ENCODE results near the gene DPYSL3. TPM values are rescaled to one million over a fixed set of nuclear protein-coding genes. Genes with fewer than 3 reads are reported as not detected.

Gene DPYSL3
- total RNA-seq, 1 donor from 2014 or later, result 42.4 TPM

- Histone ChIP-seq H3K36me3 (ENCODE audit: control insufficient read depth, insufficient read depth, low read length) (no peaks in the 10 kb centered on the region), H3K4me3 (ENCODE audit: low read depth, low read length) (no peak overlapping the region), H3K27me3 (ENCODE audit: control insufficient read depth, insufficient read depth, low read length) (no peaks in the 10 kb centered on the region)
- no peak for TF ChIP-seq CTCF (IDR thresholded peaks at IDR 0.05; ENCODE audit: insufficient read depth, low read length, poor library complexity, severe bottlenecking)
- no peak for DNase-seq (ENCODE audit: low read depth)
These were observed 125.3 kb downstream of the DPYSL3 start for GRCh38 chr5:147384346-147385193.

GRCh38 chr5:147382776-147383175 lies 127.1 kb downstream of the DPYSL3 start:
- no peak overlapping the region for H3K4me3 ChIP-seq (ENCODE audit: low read depth, low read length)
- H3K36me3 ChIP-seq (ENCODE audit: control insufficient read depth, insufficient read depth, low read length), result no peaks in the 10 kb centered on the region
- no peak for TF ChIP-seq CTCF (IDR thresholded peaks at IDR 0.05; ENCODE audit: insufficient read depth, low read length, poor library complexity, severe bottlenecking)
- no peaks in the 10 kb centered on the region for H3K27me3 ChIP-seq (ENCODE audit: control insufficient read depth, insufficient read depth, low read length)
- no peak for DNase-seq (ENCODE audit: low read depth)

GRCh38 chr5:147381555-147381954 lies 128.3 kb downstream of the DPYSL3 start:
- no peak for DNase-seq (ENCODE audit: low read depth)
- no peak for TF ChIP-seq CTCF (IDR thresholded peaks at IDR 0.05; ENCODE audit: insufficient read depth, low read length, poor library complexity, severe bottlenecking)
- H3K4me3 ChIP-seq (ENCODE audit: low read depth, low read length), result no peak overlapping the region
- no peaks in the 10 kb centered on the region for H3K27me3 ChIP-seq (ENCODE audit: control insufficient read depth, insufficient read depth, low read length)
- H3K36me3 ChIP-seq (ENCODE audit: control insufficient read depth, insufficient read depth, low read length), result no peaks in the 10 kb centered on the region

GRCh38 chr5:147377682-147378081 lies 132.2 kb downstream of the DPYSL3 start:
- no peaks in the 10 kb centered on the region for H3K27me3 ChIP-seq (ENCODE audit: control insufficient read depth, insufficient read depth, low read length)
- no peak for TF ChIP-seq CTCF (IDR thresholded peaks at IDR 0.05; ENCODE audit: insufficient read depth, low read length, poor library complexity, severe bottlenecking)
- H3K4me3 ChIP-seq (ENCODE audit: low read depth, low read length), result no peak overlapping the region
- DNase-seq (ENCODE audit: low read depth), result no peak
- no peaks in the 10 kb centered on the region for H3K36me3 ChIP-seq (ENCODE audit: control insufficient read depth, insufficient read depth, low read length)

DNA sequence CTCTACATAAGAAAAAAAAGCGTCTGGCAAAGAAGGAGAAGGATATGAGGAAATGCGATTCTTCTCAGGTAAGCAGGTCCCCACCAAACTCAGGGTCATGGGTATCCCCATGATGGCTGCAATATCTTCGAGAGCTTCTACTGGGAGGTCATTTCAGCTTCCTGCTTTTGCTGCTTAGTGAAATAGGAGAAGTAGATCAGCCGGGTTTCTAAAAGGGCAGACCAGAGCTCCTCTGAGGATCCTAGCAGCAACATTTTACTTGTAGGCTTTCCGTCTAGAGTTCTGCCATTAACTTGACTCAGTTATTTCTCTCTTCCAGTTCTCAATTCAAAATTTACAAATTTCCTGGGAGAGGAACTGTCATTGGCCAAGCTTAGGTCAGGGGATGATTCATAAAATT lies 134.7 kb downstream of the DPYSL3 start:
- Histone ChIP-seq H3K27me3 (ENCODE audit: control insufficient read depth, insufficient read depth, low read length) (no peaks in the 10 kb centered on the region), H3K4me3 (ENCODE audit: low read depth, low read length) (no peak overlapping the region), H3K36me3 (ENCODE audit: control insufficient read depth, insufficient read depth, low read length) (no peaks in the 10 kb centered on the region)
- no peak for TF ChIP-seq CTCF (IDR thresholded peaks at IDR 0.05; ENCODE audit: insufficient read depth, low read length, poor library complexity, severe bottlenecking)
- DNase-seq (ENCODE audit: low read depth), result no peak

DNA sequence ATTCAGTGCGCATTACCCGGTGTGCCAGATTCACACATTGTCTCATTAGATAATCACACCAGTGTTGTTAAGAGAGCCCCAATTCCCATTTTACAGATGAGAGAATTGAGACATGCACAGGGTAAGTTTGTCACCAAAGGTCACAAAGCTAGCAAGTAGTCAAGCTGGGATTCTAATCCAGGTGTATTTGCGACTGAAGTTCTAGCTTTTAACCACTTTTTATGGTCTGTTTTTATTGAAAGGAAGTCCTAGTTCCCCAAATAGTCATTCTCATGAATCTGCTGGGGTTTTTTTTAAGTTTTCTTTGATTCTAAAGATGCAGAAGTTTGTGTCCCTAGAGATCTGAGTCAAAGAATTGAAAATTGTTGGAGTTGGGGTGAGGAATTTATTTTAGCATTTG lies 136.5 kb downstream of the DPYSL3 start:
- H3K4me3 ChIP-seq (ENCODE audit: low read depth, low read length), result no peak overlapping the region
- DNase-seq (ENCODE audit: low read depth), result no peak
- no peaks in the 10 kb centered on the region for H3K27me3 ChIP-seq (ENCODE audit: control insufficient read depth, insufficient read depth, low read length)
- no peaks in the 10 kb centered on the region for H3K36me3 ChIP-seq (ENCODE audit: control insufficient read depth, insufficient read depth, low read length)
- TF ChIP-seq CTCF (IDR thresholded peaks at IDR 0.05; ENCODE audit: insufficient read depth, low read length, poor library complexity, severe bottlenecking), result no peak

Measured in kidney epithelial cell (primary cell).